HG02642 (cell line): Measurements from ENCODE around the gene GLT8D1.
A peak's percentile ranks its signal among the peaks of the same experiment; 100 is the strongest.

Experiments
- ATAC-seq: cut with Tn5 transposase; IDR thresholded peaks from one replicate; pipeline ENCODE4 v1.9.1; 2021; ENCODE audit warnings: mild to moderate bottlenecking; ENCODE audit not compliant: unreplicated experiment, poor library complexity

GLT8D1 gene

DNA sequence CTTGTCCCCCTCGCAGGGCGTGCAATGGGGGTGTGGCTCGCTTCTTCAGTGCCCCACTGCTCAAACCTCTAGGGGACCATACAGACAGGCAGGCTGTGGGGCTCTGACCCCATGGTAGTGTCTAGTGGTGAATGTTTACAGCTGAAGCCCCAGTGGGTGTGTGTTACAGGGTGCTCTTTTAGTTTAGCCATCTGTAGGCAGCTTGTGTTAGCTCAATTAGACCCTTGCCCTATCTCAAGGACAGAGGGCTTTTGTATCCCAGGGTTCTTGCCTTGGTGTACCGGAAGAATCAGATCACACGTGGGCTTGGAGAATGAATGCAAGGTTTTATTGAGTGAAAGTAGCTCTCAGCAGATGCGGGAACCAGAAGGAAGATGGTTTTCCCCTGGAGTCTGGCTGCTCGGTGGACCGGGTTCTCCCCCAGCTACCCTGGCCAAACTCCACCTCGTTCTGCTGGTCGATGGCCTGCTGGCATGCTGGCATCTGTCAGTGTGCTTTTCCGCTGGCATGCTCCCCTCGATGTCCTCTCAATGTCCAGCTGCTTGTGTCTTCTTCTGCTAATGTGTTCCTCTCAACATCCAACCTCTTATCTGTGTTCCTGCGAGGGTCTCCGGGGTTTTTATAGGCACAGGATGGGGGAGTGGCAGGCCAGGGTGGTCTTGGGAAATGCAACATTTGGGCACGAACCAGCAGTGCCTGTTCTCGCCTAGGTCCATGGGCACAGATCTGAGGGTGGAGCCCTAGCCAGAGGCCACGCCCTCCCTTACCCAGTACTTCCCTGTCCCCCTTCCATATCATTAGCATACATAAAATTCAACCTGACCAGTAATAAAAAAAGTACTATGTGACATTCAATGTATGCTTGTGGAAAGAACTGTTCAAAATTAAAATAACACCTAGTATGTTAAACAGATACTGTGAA lies 7.0 kb upstream of the GLT8D1 start:
- ATAC-seq, result no peak

DNA sequence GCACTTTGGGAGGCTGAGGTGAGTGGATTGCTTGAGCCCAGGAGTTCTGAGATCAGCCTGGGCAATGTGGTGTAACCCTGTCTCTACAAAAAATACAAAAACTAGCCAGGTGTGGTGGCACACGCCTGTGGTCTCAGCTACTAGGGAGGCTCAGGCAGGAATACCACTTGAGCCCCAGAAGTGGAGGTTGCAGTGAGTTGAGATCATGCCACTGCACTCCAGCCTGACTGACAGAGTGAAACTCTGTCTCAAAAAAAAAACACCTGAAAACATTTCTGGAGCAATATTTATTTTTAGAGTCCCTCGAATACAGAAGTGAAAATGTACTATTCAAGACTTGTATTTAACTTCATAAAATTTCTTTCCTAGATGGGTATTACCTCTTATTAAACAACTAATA lies 4.9 kb upstream of the GLT8D1 start:
- no peak for ATAC-seq

DNA sequence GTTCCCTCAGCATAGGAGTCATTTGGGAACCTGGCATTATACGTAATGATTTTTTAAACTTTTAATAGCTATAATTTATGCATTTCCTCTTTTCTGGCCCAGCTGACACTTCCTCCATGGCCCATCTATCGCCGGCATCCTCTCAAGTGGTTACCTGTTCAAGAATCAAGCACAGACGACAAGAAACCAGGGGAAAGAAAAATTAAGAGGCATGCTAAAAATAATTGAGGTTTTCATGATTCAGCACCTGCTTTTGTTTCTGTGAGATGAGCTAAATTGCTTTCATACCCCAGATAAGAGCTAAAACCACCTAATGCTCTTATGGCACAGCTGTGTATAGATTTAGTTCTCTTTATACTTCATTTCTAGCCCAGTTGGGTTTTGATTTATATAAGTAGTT lies 2.0 kb upstream of the GLT8D1 start:
- ATAC-seq, result no peak

DNA sequence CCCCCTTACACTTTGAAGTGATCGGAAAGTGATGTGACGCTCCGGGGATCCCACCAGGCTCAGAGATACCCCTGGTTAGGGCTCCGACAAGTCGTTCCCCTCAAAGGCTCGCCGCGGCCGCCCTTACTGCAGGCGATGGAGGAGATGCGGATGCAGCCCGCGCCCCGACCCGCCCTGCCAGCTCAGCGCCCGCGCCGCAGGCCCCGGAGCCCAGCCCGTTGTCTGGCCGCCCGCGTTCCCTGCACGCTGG lies 228 bp downstream of the GLT8D1 start:
- no peak for ATAC-seq

- ATAC-seq, result peak; percentile 2
These were observed 767 bp downstream of the GLT8D1 start for GRCh38 chr3:52704611-52705437.

DNA sequence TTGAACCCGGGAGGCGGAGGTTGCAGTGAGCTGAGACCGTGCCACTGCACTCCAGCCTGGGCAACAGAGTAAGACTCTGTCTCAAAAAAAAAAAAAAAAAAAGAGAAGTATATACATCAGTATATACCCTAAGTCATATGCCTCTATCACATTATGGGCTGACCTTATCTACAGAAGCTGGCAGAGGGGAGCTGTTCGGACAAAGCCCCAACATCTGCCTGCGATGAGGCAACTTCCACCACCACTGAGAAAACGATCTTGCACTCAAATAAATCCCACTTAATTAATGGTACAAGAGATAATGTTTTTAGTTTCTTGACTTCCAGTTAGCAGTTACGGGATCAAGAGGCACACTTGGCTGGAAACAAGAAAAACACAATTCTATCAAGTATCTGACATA lies 2.2 kb downstream of the GLT8D1 start:
- ATAC-seq, result no peak

DNA sequence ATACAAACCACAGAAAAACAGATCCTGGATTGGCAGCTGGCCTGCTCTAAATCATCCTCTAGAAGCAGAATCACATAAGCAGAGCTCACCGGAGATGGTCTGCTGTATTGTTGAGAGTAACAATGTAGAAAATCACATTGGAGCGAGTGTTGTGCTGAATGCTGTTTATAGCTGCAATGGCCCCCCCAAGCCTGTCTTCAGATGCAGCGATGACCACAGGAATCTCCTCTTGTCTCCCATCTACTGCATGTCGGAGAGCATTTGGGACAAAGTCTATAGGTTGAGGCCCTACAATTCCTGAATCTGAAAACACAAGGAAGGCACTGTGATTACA lies 8.0 kb downstream of the GLT8D1 start:
- ATAC-seq, result no peak

- ATAC-seq, result no peak
These were observed 8.6 kb downstream of the GLT8D1 start for GRCh38 chr3:52696830-52697631.

DNA sequence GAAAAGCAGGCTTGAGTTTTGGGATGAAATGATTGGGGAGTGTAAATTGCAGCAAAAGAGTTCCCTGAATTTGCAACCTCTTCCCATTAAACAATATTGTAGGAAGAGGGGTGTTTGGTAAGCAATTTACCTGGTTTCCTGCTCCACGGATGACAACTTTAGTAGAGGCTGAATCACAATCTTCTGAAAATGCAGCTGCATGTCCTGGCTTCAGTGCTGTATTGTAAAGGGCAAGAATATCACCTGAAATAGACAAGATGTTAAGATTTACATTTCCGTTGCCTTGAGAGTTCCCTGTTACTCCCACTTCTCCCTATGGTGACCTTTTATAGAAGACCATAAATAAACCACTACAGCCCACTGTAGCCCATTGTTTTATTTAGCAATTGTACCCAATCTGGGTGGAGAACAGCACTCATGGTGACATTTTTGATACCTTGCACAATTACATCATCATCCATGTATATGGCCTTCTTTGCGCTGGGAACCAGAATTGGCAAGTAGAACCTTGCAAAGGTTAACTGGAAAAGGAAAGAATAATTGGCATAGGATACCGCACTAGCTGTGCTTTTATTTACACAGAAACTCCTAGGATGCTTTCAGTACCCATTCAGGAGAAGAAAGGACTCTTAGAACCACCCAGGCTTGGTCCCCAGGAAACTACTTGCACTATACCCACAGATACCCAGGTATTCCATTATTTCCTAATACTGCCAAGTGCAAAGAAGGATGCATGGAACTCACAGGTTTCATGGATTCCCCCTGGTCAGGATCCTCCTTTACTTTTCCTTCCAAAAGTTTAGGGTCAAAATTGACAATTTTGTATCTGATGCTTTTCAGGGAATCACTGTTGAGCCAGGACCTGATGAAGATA lies 9.6 kb downstream of the GLT8D1 start:
- ATAC-seq, result no peak

GRCh38 chr3:52694528-52695189 lies 10.9 kb downstream of the GLT8D1 start:
- ATAC-seq, result no peak

GRCh38 chr3:52693071-52693470 lies 12.5 kb downstream of the GLT8D1 start:
- no peak for ATAC-seq

- no peak for ATAC-seq
These were observed 15.0 kb downstream of the GLT8D1 start for GRCh38 chr3:52690560-52690959.

GRCh38 chr3:52689151-52689550 lies 16.4 kb downstream of the GLT8D1 start:
- ATAC-seq, result no peak

GRCh38 chr3:52688266-52688665 lies 17.3 kb downstream of the GLT8D1 start:
- no peak for ATAC-seq

GRCh38 chr3:52685709-52686691 lies 19.6 kb downstream of the GLT8D1 start, which contains the start of the genes GNL3 and PBRM1:
GNL3 (plus strand) TSS chr3:52686032; CDS start chr3:52686093, 61 bp downstream.
PBRM1 (minus strand) TSS chr3:52685913.
- peak; percentile 82 for ATAC-seq

DNA sequence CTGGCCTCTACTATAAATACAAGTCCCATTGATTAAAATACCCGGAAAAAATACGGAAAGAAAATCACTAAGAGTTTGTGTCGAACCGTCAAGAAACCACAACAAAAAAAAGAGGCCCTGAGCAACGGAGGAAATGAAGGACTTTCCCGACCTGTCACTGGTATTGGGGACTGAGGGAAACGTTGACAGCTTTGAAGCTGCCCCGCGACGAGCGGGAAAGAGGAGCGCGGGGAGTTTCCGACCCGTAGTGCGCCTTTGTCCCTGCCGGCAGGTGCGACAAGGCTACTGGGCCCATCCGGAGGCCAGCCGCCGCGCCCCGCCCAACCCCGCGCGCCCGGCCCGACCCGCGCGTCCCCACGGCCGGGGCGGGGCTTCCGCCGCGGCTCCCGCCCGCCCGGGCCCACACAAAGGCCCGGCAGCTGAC lies 20.3 kb downstream of the GLT8D1 start:
- ATAC-seq, result peak; percentile 83

GRCh38 chr3:52684184-52684583 lies 21.4 kb downstream of the GLT8D1 start:
- no peak for ATAC-seq

GRCh38 chr3:52683611-52684010 lies 22.0 kb downstream of the GLT8D1 start:
- ATAC-seq, result no peak
